H9 (cell line): ENCODE measurements around the gene SLC16A7. TPM values are rescaled to one million over a fixed set of nuclear protein-coding genes. Genes with fewer than 3 reads are reported as not detected.

Experiments used
- DNase-seq: peaks from one replicate; pipeline ENCODE4 v3.0.0-alpha.2; 2017
- H2AFZ ChIP-seq: one replicate; pipeline ENCODE4 v1.6.1; 2013; ENCODE audit warnings: mild to moderate bottlenecking, low read length, control low read depth, moderate library complexity
- H2AK5ac ChIP-seq: 2 replicates; pipeline ENCODE4 v1.6.1; 2013; ENCODE audit warnings: low read length, control low read depth, mixed read lengths; ENCODE audit not compliant: insufficient read length
- H2BK120ac ChIP-seq: one replicate; pipeline ENCODE4 v1.6.1; 2013; ENCODE audit warnings: low read depth, mild to moderate bottlenecking, low read length, control low read depth, inconsistent platforms; ENCODE audit not compliant: poor library complexity, severe bottlenecking
- H2BK12ac ChIP-seq: 2 replicates; pipeline ENCODE4 v1.6.1; 2013; ENCODE audit warnings: low read length, control low read depth, mixed read lengths, low read depth; ENCODE audit not compliant: insufficient read length
- H2BK15ac ChIP-seq: 2 replicates; pipeline ENCODE4 v1.6.1; 2013; ENCODE audit warnings: low read depth, low read length, control low read depth
- H2BK20ac ChIP-seq: one replicate; pipeline ENCODE4 v1.6.1; 2013; ENCODE audit warnings: low read depth, mild to moderate bottlenecking, low read length, control low read depth, inconsistent platforms; ENCODE audit not compliant: poor library complexity, severe bottlenecking
- H2BK5ac ChIP-seq: 2 replicates; pipeline ENCODE4 v1.6.1; 2013; ENCODE audit warnings: low read length, control low read depth, mixed read lengths; ENCODE audit not compliant: insufficient read length
- H3K14ac ChIP-seq: 2 replicates; pipeline ENCODE4 v1.6.1; 2013; ENCODE audit warnings: low read length, control low read depth; ENCODE audit not compliant: insufficient read depth
- H3K18ac ChIP-seq: 2 replicates; pipeline ENCODE4 v1.6.1; 2013; ENCODE audit warnings: low read depth, mild to moderate bottlenecking, mixed read lengths, low read length, control low read depth; ENCODE audit not compliant: insufficient read length
- H3K23ac ChIP-seq: 2 replicates; pipeline ENCODE4 v1.6.1; 2013; ENCODE audit warnings: low read length, control low read depth, mixed read lengths, low read depth; ENCODE audit not compliant: insufficient read length
- H3K23me2 ChIP-seq: 2 replicates; pipeline ENCODE4 v1.6.1; 2013; ENCODE audit warnings: low read depth, mild to moderate bottlenecking, mixed read lengths, low read length, control low read depth; ENCODE audit not compliant: insufficient read length, poor library complexity, severe bottlenecking
- H3K27ac ChIP-seq: 2 replicates; pipeline ENCODE4 v1.5.1; 2013; ENCODE audit warnings: low read length, control low read depth, mixed read lengths, low read depth; ENCODE audit not compliant: insufficient read length
- H3K27me3 ChIP-seq: 2 replicates; pipeline ENCODE4 v1.6.1; 2013; ENCODE audit warnings: low read length, control low read depth, inconsistent platforms; ENCODE audit not compliant: insufficient read depth
- H3K4ac ChIP-seq: 2 replicates; pipeline ENCODE4 v1.6.1; 2013; ENCODE audit warnings: low read depth, mild to moderate bottlenecking, control low read depth, inconsistent platforms, low read length, moderate library complexity
- H3K4me1 ChIP-seq: 2 replicates; pipeline ENCODE4 v1.6.1; 2013; ENCODE audit warnings: low read length, control low read depth, inconsistent platforms; ENCODE audit not compliant: insufficient read depth
- H3K4me2 ChIP-seq: 2 replicates; pipeline ENCODE4 v1.6.1; 2013; ENCODE audit warnings: low read length, control low read depth, mixed read lengths; ENCODE audit not compliant: insufficient read length, insufficient read depth
- H3K56ac ChIP-seq: 2 replicates; pipeline ENCODE4 v1.6.1; 2013; ENCODE audit warnings: low read depth, mild to moderate bottlenecking, mixed read lengths, low read length, control low read depth; ENCODE audit not compliant: insufficient read length
- H3K79me1 ChIP-seq: 2 replicates; pipeline ENCODE4 v1.6.1; 2013; ENCODE audit warnings: low read depth, mild to moderate bottlenecking, moderate library complexity, low read length, control low read depth, inconsistent platforms; ENCODE audit not compliant: insufficient read depth, poor library complexity, severe bottlenecking
- H3K79me2 ChIP-seq: 2 replicates; pipeline ENCODE4 v1.6.1; 2013; ENCODE audit warnings: low read length, control low read depth, inconsistent platforms; ENCODE audit not compliant: insufficient read depth
- H3K9ac ChIP-seq: 2 replicates; pipeline ENCODE4 v1.6.1; 2013; ENCODE audit warnings: low read length, control low read depth, mixed read lengths; ENCODE audit not compliant: insufficient read length; ENCODE audit errors: extremely low read depth
- H3K9me3 ChIP-seq: one replicate; pipeline ENCODE4 v1.6.1; 2013; ENCODE audit warnings: low read depth, low read length, inconsistent platforms; ENCODE audit not compliant: control insufficient read depth
- H3T11ph ChIP-seq: one replicate; pipeline ENCODE4 v1.6.1; 2013; ENCODE audit warnings: mild to moderate bottlenecking, low read length, control low read depth, inconsistent platforms
- H4K20me1 ChIP-seq: one replicate; pipeline ENCODE4 v1.6.1; 2013; ENCODE audit not compliant: control insufficient read depth, insufficient read length, insufficient read depth
- H4K5ac ChIP-seq: 2 replicates; pipeline ENCODE4 v1.6.1; 2013; ENCODE audit warnings: low read depth, mild to moderate bottlenecking, mixed read lengths, low read length, control low read depth; ENCODE audit not compliant: insufficient read length
- H4K8ac ChIP-seq: replicated peaks from 2 replicates; pipeline ENCODE4 v1.6.1; 2013; ENCODE audit warnings: low read length, control low read depth, mixed read lengths, low read depth; ENCODE audit not compliant: insufficient read length
- H4K91ac ChIP-seq: 2 replicates; pipeline ENCODE4 v1.6.1; 2013; ENCODE audit warnings: low read depth, mild to moderate bottlenecking, moderate library complexity, mixed read lengths, low read length, control low read depth; ENCODE audit not compliant: insufficient read length
- H3K27ac Mint-ChIP-seq, 3 experiments: 2 replicates in 2 of 3; 3 replicates in 1 of 3; pipeline ENCODE4 v1.8.0; 2020 to 2021; ENCODE audit warnings: mixed read lengths in 3 of 3, mild to moderate bottlenecking in 1 of 3, moderate library complexity in 1 of 3
- H3K27me3 Mint-ChIP-seq: 2 replicates; pipeline ENCODE4 v1.8.0; 2021; ENCODE audit warnings: low read depth, mild to moderate bottlenecking, moderate library complexity, mixed read lengths
- H3K36me3 Mint-ChIP-seq, 3 experiments: 2 replicates in 2 of 3; 3 replicates in 1 of 3; pipeline ENCODE4 v1.8.0; 2020 to 2021; ENCODE audit warnings: low read depth in 3 of 3, mixed read lengths in 3 of 3; ENCODE audit not compliant: insufficient read depth in 1 of 3
- H3K4me1 Mint-ChIP-seq, 2 experiments: 2 replicates each; pipeline ENCODE4 v1.8.0; 2020; ENCODE audit warnings: mixed read lengths in 2 of 2
- H3K4me3 Mint-ChIP-seq, 2 experiments: 2 replicates in 1 of 2; 3 replicates in 1 of 2; pipeline ENCODE4 v1.8.0; 2020 to 2021; ENCODE audit warnings: mild to moderate bottlenecking in 2 of 2, mixed read lengths in 2 of 2, moderate library complexity in 1 of 2
- H3K9me3 Mint-ChIP-seq, 2 experiments: 2 replicates in 1 of 2; 3 replicates in 1 of 2; pipeline ENCODE4 v1.8.0; 2020; ENCODE audit warnings: mild to moderate bottlenecking in 2 of 2, mixed read lengths in 2 of 2, moderate library complexity in 1 of 2
- WGBS: extraction: QIAGEN DNeasy Blood & Tissue Kit; methylation state at CpG from one replicate; pipeline ENCODE4 v1.1.7; 2013; ENCODE audit warnings: missing lambda C conversion rate, low lambda C conversion rate, mixed read lengths; ENCODE audit not compliant: insufficient read length; ENCODE audit errors: extremely low coverage; 5-methylcytosine and 5-hydroxymethylcytosine counted together
- total RNA-seq: library from RNA; stranded (reverse); gene quantifications from 2 replicates; pipeline ENCODE4 v1.2.1, GENCODE V29; 2021
- TF ChIP-seq, protein P1 (sequence below): fragments of 200-600 bp; sonication (generic); conservative IDR thresholded peaks from 3 replicates; pipeline ENCODE4 v1.8.0; 2021; ENCODE audit warnings: antibody characterized with exemption, mild to moderate bottlenecking

SLC16A7 gene
- total RNA-seq, 1 experiment from 2014 or later = 2.2 TPM

DNA sequence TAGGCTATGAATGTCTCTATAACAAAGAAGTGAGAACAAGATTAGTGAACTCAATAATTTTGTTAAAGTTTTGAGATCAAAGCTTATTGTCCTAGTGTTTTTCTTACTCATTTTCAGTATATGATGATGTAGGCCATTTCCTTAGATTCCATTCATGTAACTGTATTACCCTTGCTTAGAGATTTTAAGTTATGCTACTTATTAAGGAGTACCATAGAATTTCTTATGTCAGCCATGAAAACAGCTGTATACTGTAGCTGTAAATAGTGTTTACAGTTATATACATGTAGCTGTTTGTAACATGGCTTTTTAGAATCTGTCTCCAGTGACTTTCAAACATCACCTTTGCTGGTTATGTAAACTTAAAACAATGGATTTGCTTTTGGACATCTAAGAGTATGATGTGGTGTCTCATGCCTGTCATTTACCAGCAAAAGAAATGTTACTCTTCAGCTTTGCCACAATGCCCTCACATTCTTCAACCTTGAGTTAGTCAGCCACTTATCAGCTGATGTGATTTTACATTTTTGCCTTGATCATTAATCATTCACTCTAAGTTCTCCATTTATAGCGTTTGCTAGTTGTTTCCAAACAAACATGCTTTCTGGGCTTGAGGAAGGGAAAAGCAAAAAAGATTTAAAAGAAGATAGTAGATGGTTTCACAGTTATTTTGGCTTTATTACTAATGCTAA is 55.5 kb downstream of the SLC16A7 start:
- Histone ChIP-seq H2BK15ac (no peak overlapping the region), H2BK120ac (no peak overlapping the region), H4K5ac (no peak overlapping the region), H3K9me3 (no peaks in the 10 kb centered on the region), H3K14ac (no peak overlapping the region), H3K27ac (no peak overlapping the region), H3K79me1 (no peaks in the 10 kb centered on the region), H2BK20ac (no peak overlapping the region), H3K4me2 (no peak overlapping the region), H4K91ac (no peak overlapping the region), H2BK12ac (no peak overlapping the region), H2AK5ac (no peak overlapping the region), H3K56ac (no peak overlapping the region), H4K20me1 (no peaks in the 10 kb centered on the region), H3K18ac (no peak overlapping the region), H3K9ac (no peak overlapping the region), H3K4ac (no peak overlapping the region), H4K8ac (no peak overlapping the region), H2AFZ (no peak overlapping the region), H3T11ph (no peak overlapping the region), H3K23me2 (peaks cover under 1% of the 10 kb centered on the region), H3K23ac (no peak overlapping the region), H2BK5ac (no peak overlapping the region), H3K79me2 (no peaks in the 10 kb centered on the region), H3K4me1 (no peaks in the 10 kb centered on the region), H3K27me3 (no peaks in the 10 kb centered on the region)
- DNase-seq = no peak
- Mint-ChIP-seq H3K9me3 (peaks cover 2 to 3% of the 10 kb centered on the region in 2 experiments; a peak in 2 of 5 replicates), H3K36me3 (no peaks in the 10 kb centered on the region), H3K4me3 (no peak overlapping the region), H3K27ac (no peak overlapping the region; a peak in 1 of 7 replicates), H3K4me1 (no peaks in the 10 kb centered on the region), H3K27me3 (no peaks in the 10 kb centered on the region)
- TF ChIP-seq, protein P1, sequence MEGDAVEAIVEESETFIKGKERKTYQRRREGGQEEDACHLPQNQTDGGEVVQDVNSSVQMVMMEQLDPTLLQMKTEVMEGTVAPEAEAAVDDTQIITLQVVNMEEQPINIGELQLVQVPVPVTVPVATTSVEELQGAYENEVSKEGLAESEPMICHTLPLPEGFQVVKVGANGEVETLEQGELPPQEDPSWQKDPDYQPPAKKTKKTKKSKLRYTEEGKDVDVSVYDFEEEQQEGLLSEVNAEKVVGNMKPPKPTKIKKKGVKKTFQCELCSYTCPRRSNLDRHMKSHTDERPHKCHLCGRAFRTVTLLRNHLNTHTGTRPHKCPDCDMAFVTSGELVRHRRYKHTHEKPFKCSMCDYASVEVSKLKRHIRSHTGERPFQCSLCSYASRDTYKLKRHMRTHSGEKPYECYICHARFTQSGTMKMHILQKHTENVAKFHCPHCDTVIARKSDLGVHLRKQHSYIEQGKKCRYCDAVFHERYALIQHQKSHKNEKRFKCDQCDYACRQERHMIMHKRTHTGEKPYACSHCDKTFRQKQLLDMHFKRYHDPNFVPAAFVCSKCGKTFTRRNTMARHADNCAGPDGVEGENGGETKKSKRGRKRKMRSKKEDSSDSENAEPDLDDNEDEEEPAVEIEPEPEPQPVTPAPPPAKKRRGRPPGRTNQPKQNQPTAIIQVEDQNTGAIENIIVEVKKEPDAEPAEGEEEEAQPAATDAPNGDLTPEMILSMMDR = no peak
- no CpG with 5 or more reads among the region's 1 CpG for WGBS
